GM21576 (cell line): ENCODE results near the gene OSBPL2.

Source experiments
- ATAC-seq: cut with Tn5 transposase; IDR thresholded peaks from one replicate; pipeline ENCODE4 v1.9.1; 2021; ENCODE audit warnings: mild to moderate bottlenecking, moderate library complexity; ENCODE audit not compliant: unreplicated experiment

OSBPL2 gene

GRCh38 chr20:62321521-62321948, 83.2 kb downstream of the OSBPL2 start:
- ATAC-seq, result no peak

- ATAC-seq, result no peak
These were observed 83.7 kb downstream of the OSBPL2 start for GRCh38 chr20:62321975-62322374.

GRCh38 chr20:62322492-62323041, 84.2 kb downstream of the OSBPL2 start:
- ATAC-seq, result no peak

GRCh38 chr20:62323146-62323979, 85.0 kb downstream of the OSBPL2 start:
- no peak for ATAC-seq

- no peak for ATAC-seq
These were observed 85.9 kb downstream of the OSBPL2 start for GRCh38 chr20:62323980-62324906.

GRCh38 chr20:62325172-62325905, 87.0 kb downstream of the OSBPL2 start:
- ATAC-seq, result no peak

- ATAC-seq, result no peak
These were observed 88.2 kb downstream of the OSBPL2 start for GRCh38 chr20:62326559-62326958.

- no peak for ATAC-seq
These were observed 88.8 kb downstream of the OSBPL2 start for GRCh38 chr20:62326959-62327725.

GRCh38 chr20:62327726-62328495, 89.6 kb downstream of the OSBPL2 start:
- ATAC-seq, result no peak

- ATAC-seq, result no peak
These were observed 90.5 kb downstream of the OSBPL2 start for GRCh38 chr20:62328684-62329388.

GRCh38 chr20:62329389-62330377, 91.4 kb downstream of the OSBPL2 start:
- no peak for ATAC-seq

- ATAC-seq, result no peak
These were observed 92.4 kb downstream of the OSBPL2 start for GRCh38 chr20:62330576-62331317.

GRCh38 chr20:62331347-62331746, 93.0 kb downstream of the OSBPL2 start:
- ATAC-seq, result no peak

- no peak for ATAC-seq
These were observed 94.1 kb downstream of the OSBPL2 start for GRCh38 chr20:62332421-62332820.

- ATAC-seq, result no peak
These were observed 94.9 kb downstream of the OSBPL2 start for GRCh38 chr20:62332989-62333819.
